Hematopoietic multipotent progenitor cell treated with erythropoietin and hydrocortisone succinate and interleukin-3 and kit ligand, for 8 days (in vitro differentiated cells): ENCODE data around the gene HSPA12B.
A peak's percentile ranks its signal among the peaks of the same experiment; 100 is the strongest.

ENCODE experiments used
- DNase-seq: peaks from one replicate; pipeline ENCODE4 v3.0.0-alpha.2; 2015

The HSPA12B gene

GRCh38 chr20:3729811-3730540 lies 2.5 kb upstream of the HSPA12B start:
- no peak for DNase-seq

- no peak for DNase-seq
Measured at GRCh38 chr20:3730803-3731672, 1.4 kb upstream of the HSPA12B start.

GRCh38 chr20:3731944-3732326 lies 550 bp upstream of the HSPA12B start:
- no peak for DNase-seq

GRCh38 chr20:3733119-3733995 lies 872 bp downstream of the HSPA12B start:
- no peak for DNase-seq

GRCh38 chr20:3734111-3734843 lies 1.8 kb downstream of the HSPA12B start:
- DNase-seq, result no peak

- no peak for DNase-seq
Measured at GRCh38 chr20:3735768-3736167, 3.3 kb downstream of the HSPA12B start.

- DNase-seq, result peak; percentile 63
Measured at GRCh38 chr20:3738111-3739053, 5.9 kb downstream of the HSPA12B start.

GRCh38 chr20:3739054-3739925 lies 6.8 kb downstream of the HSPA12B start:
- no peak for DNase-seq

GRCh38 chr20:3739926-3740451 lies 7.5 kb downstream of the HSPA12B start:
- DNase-seq, result peak; percentile 77

GRCh38 chr20:3740615-3741301 lies 8.3 kb downstream of the HSPA12B start:
- DNase-seq, result no peak

- no peak for DNase-seq
Measured at GRCh38 chr20:3741836-3742458, 9.5 kb downstream of the HSPA12B start.

GRCh38 chr20:3743251-3743650 lies 10.8 kb downstream of the HSPA12B start:
- DNase-seq, result no peak

- no peak for DNase-seq
Measured at GRCh38 chr20:3744037-3744436, 11.6 kb downstream of the HSPA12B start.

GRCh38 chr20:3744806-3745685 lies 12.6 kb downstream of the HSPA12B start:
- DNase-seq, result peak; percentile 90

GRCh38 chr20:3745686-3746173 lies 13.2 kb downstream of the HSPA12B start:
- no peak for DNase-seq

- no peak for DNase-seq
Measured at GRCh38 chr20:3747471-3747870, 15.0 kb downstream of the HSPA12B start.

GRCh38 chr20:3748073-3748472 lies 15.6 kb downstream of the HSPA12B start:
- DNase-seq, result no peak
